NCI-H2196 treated with DMSO at 0.1 percent for 48 hours (cell line): Measurements from ENCODE around the gene CCND1.
A peak's percentile ranks its signal among the peaks of the same experiment; 100 is the strongest.

ENCODE experiments used
- DNase-seq: peaks from one replicate; lab custom pipeline; 2025; ENCODE audit not compliant: unreplicated experiment; lab: John Stamatoyannopoulos, UW

Gene CCND1

GRCh38 chr11:69640260-69640994 is 529 bp upstream of the CCND1 start:
- DNase-seq: no peak

GRCh38 chr11:69641681-69642548 is 959 bp downstream of the CCND1 start:
- no peak for DNase-seq

- DNase-seq: no peak
Observed at GRCh38 chr11:69642549-69642912, 1.6 kb downstream of the CCND1 start.

GRCh38 chr11:69642913-69643632 is 2.1 kb downstream of the CCND1 start:
- DNase-seq: peak; percentile 41

GRCh38 chr11:69643646-69644045 is 2.7 kb downstream of the CCND1 start:
- no peak for DNase-seq

- DNase-seq: peak; percentile 63
Observed at GRCh38 chr11:69644071-69644961, 3.4 kb downstream of the CCND1 start.

GRCh38 chr11:69644962-69645675 is 4.2 kb downstream of the CCND1 start:
- DNase-seq: no peak

GRCh38 chr11:69645801-69646492 is 5.0 kb downstream of the CCND1 start:
- DNase-seq: no peak

GRCh38 chr11:69646493-69647389 is 5.8 kb downstream of the CCND1 start:
- no peak for DNase-seq

- no peak for DNase-seq
Observed at GRCh38 chr11:69647390-69647748, 6.4 kb downstream of the CCND1 start.

GRCh38 chr11:69647761-69648497 is 7.0 kb downstream of the CCND1 start:
- no peak for DNase-seq

GRCh38 chr11:69648679-69649575 is 8.0 kb downstream of the CCND1 start:
- DNase-seq: no peak

GRCh38 chr11:69649576-69649900 is 8.6 kb downstream of the CCND1 start:
- no peak for DNase-seq

- DNase-seq: no peak
Observed at GRCh38 chr11:69650081-69650831, 9.3 kb downstream of the CCND1 start.

- DNase-seq: no peak
Observed at GRCh38 chr11:69650832-69651344, 9.9 kb downstream of the CCND1 start.
